Aorta (tissue), 5 donors: ENCODE results near the gene GPD1L. TPM values are rescaled to one million over a fixed set of nuclear protein-coding genes. Genes with fewer than 3 reads are reported as not detected.

Source experiments
- ATAC-seq: fragments of 200-7000 bp; cut with Tn5 transposase; one replicate; pipeline ENCODE4 v1.9.1; 2022; ENCODE audit warnings: moderate library complexity; ENCODE audit not compliant: low FRiP score
- DNase-seq, 2 donors: peaks; one replicate each; pipeline ENCODE4 v3.0.0-alpha.2; 2020
- H3K27ac ChIP-seq, 2 donors: one replicate each; pipeline ENCODE4 v1.5.1; 2013; ENCODE audit warnings: low read length in 2 of 2, mild to moderate bottlenecking in 2 of 2, moderate library complexity in 2 of 2, control low read depth in 1 of 2, inconsistent platforms in 1 of 2, low read depth in 1 of 2
- H3K27me3 ChIP-seq, 2 donors: one replicate each; pipeline ENCODE4 v1.6.1; 2013; ENCODE audit warnings: control low read depth in 1 of 2, low read length in 1 of 2, mild to moderate bottlenecking in 1 of 2, moderate library complexity in 1 of 2; ENCODE audit not compliant: insufficient read depth in 2 of 2, control insufficient read depth in 1 of 2
- H3K36me3 ChIP-seq, 2 donors: one replicate each; pipeline ENCODE4 v1.6.1; 2013; ENCODE audit warnings: control low read depth in 1 of 2, low read length in 1 of 2, mild to moderate bottlenecking in 1 of 2; ENCODE audit not compliant: insufficient read depth in 2 of 2, control insufficient read depth in 1 of 2
- H3K4me1 ChIP-seq, 2 donors: one replicate each; pipeline ENCODE4 v1.6.1; 2013; ENCODE audit warnings: low read length in 2 of 2, control low read depth in 1 of 2, mild to moderate bottlenecking in 1 of 2, moderate library complexity in 1 of 2; ENCODE audit not compliant: insufficient read depth in 2 of 2, control insufficient read depth in 1 of 2
- H3K4me3 ChIP-seq, 2 donors: one replicate each; pipeline ENCODE4 v1.5.1; 2013; ENCODE audit warnings: low read length in 2 of 2, control low read depth in 1 of 2, mild to moderate bottlenecking in 1 of 2
- H3K9me3 ChIP-seq: one replicate; pipeline ENCODE4 v1.6.1; 2013; ENCODE audit warnings: mild to moderate bottlenecking, low read length; ENCODE audit not compliant: control insufficient read depth
- WGBS, 2 donors: extraction: QIAGEN DNeasy Blood & Tissue Kit; methylation state at CpG; one replicate each; pipeline ENCODE4 v1.1.7; 2013; 5-methylcytosine and 5-hydroxymethylcytosine counted together
- intact Hi-C, 2 donors: fragments of 100-400 bp; cut with DNase I; formaldehyde crosslinking; loops; one replicate each; pipeline versions ENCODE4 v1.14.2 to v1.15.0; 2022
- polyA plus RNA-seq, 2 donors: library from polyadenylated mRNA; stranded (reverse); fragments of 200-250 nt; gene quantifications; one replicate each; pipeline ENCODE4 v1.2.3, GENCODE V29; 2013
- total RNA-seq, 2 donors: library from RNA; stranded (reverse); fragmentation: NEBNext Ultra II Directional; extraction: Animal tissue kit (Norgen Biotek cat#: 25700); gene quantifications; one replicate each; pipeline ENCODE4 v1.2.1, GENCODE V29; 2021
- donor health status: healthy with polysubstance abuse.
- donor health status: Bipolar disorder and iron deficiency.
- donor health status: DM: no; HTN: no; CAD: no.
- donor health status: DM: no; HTN: no; CAD: no.
- donor health status: DM: yes; HTN: yes; CAD: no.

The GPD1L gene
- total and polyA plus RNA-seq, 4 donors = 21.7 to 48.4 (median 29.5) TPM

DNA sequence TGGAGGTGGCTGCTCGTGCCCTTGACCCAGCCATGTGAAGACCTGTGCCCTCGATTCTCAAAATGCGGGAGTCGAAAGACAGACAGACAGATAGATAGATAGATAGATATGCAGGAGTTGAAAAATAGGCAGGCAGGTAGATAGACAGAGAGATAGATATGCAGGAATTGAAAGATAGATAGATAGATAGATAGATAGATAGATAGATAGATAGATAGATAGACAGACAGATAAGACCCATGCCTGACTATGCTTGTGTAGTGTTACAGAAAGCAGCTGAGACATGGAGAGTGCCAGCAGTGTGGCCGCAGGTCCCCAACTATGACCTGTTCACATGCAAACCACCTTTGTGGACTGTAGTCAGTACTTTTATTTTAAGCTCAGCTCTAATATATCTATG, 17.2 kb downstream of the GPD1L start:
- WGBS, 2 donors = 96% methylated on average over 5 of the region's 5 CpGs
- Histone ChIP-seq H3K27me3 (no peaks in the 10 kb centered on the region), H3K4me3 (no peak overlapping the region), H3K36me3 (no peaks in the 10 kb centered on the region), H3K27ac (no peak overlapping the region), H3K4me1 (peaks cover 0 to 3% of the 10 kb centered on the region in 2 donors), H3K9me3 (no peaks in the 10 kb centered on the region)
- DNase-seq = no peak
- intact Hi-C loops = no loop called here
- ATAC-seq = no peak

DNA sequence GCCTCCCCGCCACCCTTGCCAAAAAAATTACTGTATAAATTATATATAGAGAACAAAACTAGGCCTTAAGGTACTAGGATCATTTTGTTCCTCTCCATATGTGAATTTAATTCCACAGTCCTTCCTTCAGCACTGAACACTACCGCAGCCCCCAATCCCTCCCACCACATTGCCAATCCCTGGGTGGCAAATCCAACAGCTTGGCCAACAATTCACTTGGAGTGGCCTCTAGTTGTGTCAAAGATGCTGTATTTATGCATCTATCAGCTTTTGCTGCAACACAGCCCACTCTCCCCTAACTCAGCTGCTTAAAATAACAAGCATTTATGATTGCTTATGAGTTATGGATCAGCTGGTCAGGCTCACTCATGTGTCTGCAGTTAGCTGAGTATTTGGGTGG, 18.6 kb downstream of the GPD1L start:
- H3K9me3 ChIP-seq = no peaks in the 10 kb centered on the region
- intact Hi-C loops = no loop called here
- H3K36me3 ChIP-seq = peaks cover 0 to 1% of the 10 kb centered on the region in 2 donors
- no peak overlapping the region for H3K4me3 ChIP-seq
- no peak overlapping the region for H3K27ac ChIP-seq
- 97 to 100% methylated on average over 2 of the region's 2 CpGs for WGBS, 2 donors
- DNase-seq (no peak), ATAC-seq (no peak)
- no peaks in the 10 kb centered on the region for H3K27me3 ChIP-seq
- peaks cover 0 to 3% of the 10 kb centered on the region in 2 donors for H3K4me1 ChIP-seq

DNA sequence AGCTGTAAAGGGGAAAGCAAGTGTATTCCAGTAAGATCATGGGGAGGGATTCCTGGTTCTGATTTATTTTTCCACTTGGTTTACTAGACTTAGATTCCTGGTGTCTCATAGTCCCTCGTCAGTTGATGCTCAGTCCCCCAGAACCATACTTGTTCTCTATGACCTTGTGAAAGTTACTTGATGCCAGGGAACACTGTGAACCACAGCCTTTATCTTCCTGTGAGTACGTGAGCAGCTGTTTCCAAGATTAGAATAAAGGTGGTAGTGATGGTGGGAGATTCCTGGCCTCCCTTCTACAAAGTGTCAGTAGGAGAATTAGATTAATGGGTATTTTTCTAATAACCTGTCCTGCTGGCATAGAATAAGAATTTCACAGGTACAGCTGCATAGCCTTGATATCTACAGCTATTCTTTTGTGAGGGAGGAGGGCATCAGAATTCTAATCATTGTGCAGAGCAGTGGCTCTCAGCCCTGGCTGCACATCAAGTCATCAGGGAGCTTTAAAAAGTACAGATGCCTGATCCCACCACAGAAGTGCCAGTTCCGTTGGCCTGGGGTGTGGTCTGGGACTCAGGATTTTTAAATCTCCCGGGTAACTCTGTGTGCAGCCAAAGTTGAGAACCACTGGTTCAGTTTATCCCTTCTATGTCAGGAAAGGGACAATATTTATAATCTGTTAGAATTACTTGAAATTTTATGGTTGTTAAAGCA, 20.0 kb downstream of the GPD1L start:
- Histone ChIP-seq H3K27ac (no peak overlapping the region), H3K27me3 (no peaks in the 10 kb centered on the region), H3K4me1 (peaks cover 0 to 3% of the 10 kb centered on the region in 2 donors), H3K4me3 (no peak overlapping the region), H3K9me3 (no peaks in the 10 kb centered on the region), H3K36me3 (peaks cover 0 to 1% of the 10 kb centered on the region in 2 donors)
- DNase-seq (no peak), ATAC-seq (no peak)
- WGBS, 2 donors = 25 to 40% methylated on average over 4 of the region's 4 CpGs
- intact Hi-C loops = no loop called here

DNA sequence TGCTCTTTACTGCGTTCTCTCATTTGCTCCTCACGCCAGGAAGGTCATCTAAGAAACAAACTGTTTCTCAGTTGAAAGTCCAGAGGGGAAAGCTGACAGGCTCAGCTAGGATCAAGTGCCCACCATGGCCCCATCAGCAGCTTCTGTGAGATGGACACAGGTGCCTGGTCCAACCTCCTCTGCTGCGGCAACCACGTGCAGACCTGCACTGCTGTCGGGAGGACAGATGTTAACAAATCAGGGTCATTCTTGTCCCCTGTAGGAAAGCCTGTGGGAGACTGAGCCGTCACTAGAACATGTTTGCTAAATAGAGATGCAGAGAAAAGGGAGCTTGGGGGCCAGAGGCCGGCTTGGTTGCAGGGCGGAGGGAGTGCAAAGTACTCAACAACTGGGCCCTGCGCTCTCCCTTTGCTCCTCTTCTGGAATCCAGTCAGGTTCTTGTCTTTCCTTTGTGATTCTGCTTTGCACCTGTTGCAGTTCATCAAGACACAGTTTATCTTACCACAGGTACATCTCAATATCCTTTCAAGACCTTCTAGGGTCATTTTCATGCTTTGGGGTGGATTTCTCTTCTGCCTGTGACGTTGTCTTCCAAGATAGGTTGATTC, 20.9 kb downstream of the GPD1L start:
- intact Hi-C loops = no loop called here

DNA sequence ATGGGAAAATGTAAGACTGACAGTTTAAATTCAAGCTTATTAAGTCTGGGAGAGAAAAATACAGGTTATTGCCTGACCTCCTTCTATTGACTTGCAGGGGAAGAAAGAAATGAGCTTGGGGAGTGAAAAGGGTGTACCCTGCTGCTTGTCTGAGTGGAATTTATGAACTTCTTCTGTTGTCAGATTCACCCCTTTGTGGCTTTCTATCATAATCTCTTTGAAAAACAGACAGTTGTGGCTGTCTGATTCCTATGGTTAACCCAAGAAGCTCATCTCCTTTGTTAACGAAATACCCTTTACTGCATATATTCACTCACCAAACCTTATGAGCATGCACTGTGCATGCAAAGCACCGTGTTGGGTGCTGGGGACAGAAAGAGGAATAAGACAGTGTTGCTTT, 22.5 kb downstream of the GPD1L start:
- DNase-seq = no peak
- 95 to 97% methylated on average over 2 of the region's 2 CpGs for WGBS, 2 donors
- Histone ChIP-seq H3K4me1 (peaks cover 0 to 3% of the 10 kb centered on the region in 2 donors), H3K27me3 (no peaks in the 10 kb centered on the region), H3K4me3 (no peak overlapping the region), H3K36me3 (peaks cover 0 to 1% of the 10 kb centered on the region in 2 donors), H3K9me3 (no peaks in the 10 kb centered on the region), H3K27ac (no peak overlapping the region)
- intact Hi-C loops = no loop called here
- ATAC-seq = no peak

More for the DNA sequence above, 20.9 kb downstream of the GPD1L start:
- Histone ChIP-seq H3K27me3 (no peaks in the 10 kb centered on the region), H3K27ac (no peak overlapping the region), H3K9me3 (no peaks in the 10 kb centered on the region), H3K4me1 (peaks cover 0 to 3% of the 10 kb centered on the region in 2 donors), H3K4me3 (no peak overlapping the region), H3K36me3 (peaks cover 0 to 1% of the 10 kb centered on the region in 2 donors)
- DNase-seq (no peak), ATAC-seq (no peak)
- WGBS, 2 donors = 98% methylated on average over 10 of the region's 10 CpGs

DNA sequence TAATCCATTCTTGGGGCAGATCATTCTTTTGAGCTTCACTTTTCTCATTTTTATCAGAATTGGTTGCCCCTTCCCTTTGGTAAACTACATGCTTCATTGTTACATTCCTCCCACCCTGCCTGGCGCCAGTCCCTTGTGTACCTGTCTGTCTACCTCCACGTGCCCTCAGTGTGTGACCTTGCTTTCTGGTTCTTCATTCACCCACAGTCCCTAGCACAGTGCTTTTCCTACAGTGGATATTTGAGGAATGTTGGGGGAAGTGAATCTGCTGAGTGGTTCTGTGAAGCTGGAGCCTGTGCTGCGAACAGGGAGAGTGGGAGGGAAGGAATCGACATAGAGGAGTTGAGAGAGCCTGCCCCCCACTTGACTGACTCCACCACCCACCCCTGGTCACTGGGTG, 23.4 kb downstream of the GPD1L start:
- no peak for DNase-seq
- H3K9me3 ChIP-seq = no peaks in the 10 kb centered on the region
- peaks cover 0 to 1% of the 10 kb centered on the region in 2 donors for H3K36me3 ChIP-seq
- no peak overlapping the region for H3K27ac ChIP-seq
- no peaks in the 10 kb centered on the region for H3K27me3 ChIP-seq
- H3K4me3 ChIP-seq = no peak overlapping the region
- WGBS, 2 donors = 83 to 88% methylated on average over 4 of the region's 4 CpGs
- intact Hi-C loops = no loop called here
- ATAC-seq = no peak
- peaks cover 0 to 3% of the 10 kb centered on the region in 2 donors for H3K4me1 ChIP-seq

DNA sequence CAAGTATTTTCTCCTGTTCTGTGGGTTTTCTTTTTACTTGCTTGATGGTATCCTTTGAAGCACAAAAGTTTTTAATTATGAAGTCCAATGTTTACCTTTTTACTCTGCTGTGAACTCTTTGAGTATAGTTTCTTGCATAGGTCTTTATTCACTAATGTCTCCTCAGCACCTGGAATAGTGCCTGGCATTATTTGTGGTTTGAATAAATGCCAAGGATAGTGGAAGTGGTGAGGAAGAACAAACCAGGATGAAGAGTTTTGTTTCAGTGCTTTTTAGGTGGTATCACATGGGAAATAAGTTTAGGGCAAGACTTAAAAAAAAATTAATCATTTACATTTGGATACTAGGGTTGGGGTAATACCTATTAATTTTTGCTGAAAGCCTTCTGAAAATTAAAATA, 25.7 kb downstream of the GPD1L start:
- Histone ChIP-seq H3K9me3 (no peaks in the 10 kb centered on the region), H3K27ac (no peak overlapping the region), H3K36me3 (peaks cover 0 to 1% of the 10 kb centered on the region in 2 donors), H3K4me3 (no peak overlapping the region), H3K4me1 (peaks cover 0 to under 1% of the 10 kb centered on the region in 2 donors), H3K27me3 (no peaks in the 10 kb centered on the region)
- ATAC-seq (no peak), DNase-seq (no peak)
- intact Hi-C loops = no loop called here

DNA sequence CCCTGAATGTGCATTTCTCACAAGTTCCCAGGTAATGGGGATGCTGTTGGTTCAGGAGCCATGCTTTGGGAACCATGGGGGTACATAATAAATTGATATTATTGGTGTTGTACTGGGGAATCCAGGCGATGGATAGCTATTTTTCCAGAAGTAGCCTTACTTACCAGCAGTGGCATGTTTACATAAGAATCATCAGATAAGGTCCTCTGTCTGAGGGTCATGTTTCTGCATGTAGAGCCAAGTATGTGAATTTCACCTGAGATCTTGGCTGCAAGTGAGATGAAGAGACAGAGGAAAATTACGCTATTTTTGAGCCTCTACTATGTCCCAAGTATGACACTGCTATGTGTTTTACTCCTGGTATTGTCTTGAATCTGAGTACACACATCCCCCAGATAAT, 26.3 kb downstream of the GPD1L start:
- Histone ChIP-seq H3K27ac (no peak overlapping the region), H3K4me3 (no peak overlapping the region), H3K9me3 (no peaks in the 10 kb centered on the region), H3K4me1 (no peaks in the 10 kb centered on the region), H3K27me3 (no peaks in the 10 kb centered on the region), H3K36me3 (peaks cover 0 to 1% of the 10 kb centered on the region in 2 donors)
- intact Hi-C loops = no loop called here
- 94 to 100% methylated on average over 2 of the region's 2 CpGs for WGBS, 2 donors
- DNase-seq (no peak), ATAC-seq (no peak)

DNA sequence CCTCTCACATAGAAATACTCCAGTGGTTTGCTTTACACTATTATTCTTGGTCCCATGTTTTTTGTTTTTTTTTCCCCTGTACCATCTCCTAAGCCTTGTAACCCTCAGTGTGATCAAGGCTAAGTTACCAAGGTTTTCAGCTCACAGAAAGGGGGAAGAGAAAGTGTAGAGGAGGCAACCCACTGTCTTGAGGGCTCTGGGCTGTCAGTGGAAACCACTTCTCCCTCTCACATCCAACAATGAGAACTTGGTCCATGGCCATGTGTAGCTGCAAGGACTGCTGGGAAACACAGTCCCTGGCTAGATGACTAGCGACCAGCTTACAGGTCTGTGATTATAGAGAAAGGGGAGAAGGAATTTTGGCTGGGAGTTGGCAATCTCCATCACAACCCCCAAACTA, 30.3 kb downstream of the GPD1L start:
- H3K27ac ChIP-seq = no peak overlapping the region
- H3K4me3 ChIP-seq = no peak overlapping the region
- no peaks in the 10 kb centered on the region for H3K4me1 ChIP-seq
- intact Hi-C loops = no loop called here
- 89 to 100% methylated on average over 1 of the region's 1 CpG for WGBS, 2 donors
- no peak for ATAC-seq
- H3K36me3 ChIP-seq = peaks cover 0 to 4% of the 10 kb centered on the region in 2 donors
- no peaks in the 10 kb centered on the region for H3K9me3 ChIP-seq
- DNase-seq = no peak
- no peaks in the 10 kb centered on the region for H3K27me3 ChIP-seq
